Esophagus squamous epithelium (tissue), 5 donors: ENCODE data around the gene MINDY2. TPM values are rescaled to one million over a fixed set of nuclear protein-coding genes. Genes with fewer than 3 reads are reported as not detected.
A peak's percentile ranks its signal among the peaks of the same experiment; 100 is the strongest.
"Not testable (repeated sequence)": the region's sequence is repeated elsewhere in the genome, so short reads cannot be mapped to it uniquely, and the experiment has no call there.

Experiments
- DNase-seq: peaks from one replicate; lab custom pipeline; 2025; lab: John Stamatoyannopoulos, UW
- H3K27ac ChIP-seq, 4 donors: fragments of 200-600 bp; sonication (generic); one replicate each; pipeline ENCODE4 v1.5.1; 2016 to 2019; ENCODE audit warnings: mild to moderate bottlenecking in 1 of 4
- H3K27me3 ChIP-seq, 4 donors: fragments of 200-600 bp; sonication (generic); 1 replicate in 3 of 4; 2 replicates in 1 of 4; pipeline versions ENCODE4 v1.5.1 to v1.6.0; 2017 to 2021; ENCODE audit warnings: antibody characterized with exemption in 1 of 4
- H3K36me3 ChIP-seq, 3 donors: fragments of 200-600 bp; sonication (generic); one replicate each; pipeline ENCODE4 v1.5.1; 2016 to 2019
- H3K4me1 ChIP-seq, 3 donors: fragments of 200-600 bp; sonication (generic); one replicate each; pipeline ENCODE4 v1.5.1; 2017 to 2019
- H3K4me3 ChIP-seq, 4 donors: fragments of 200-600 bp; sonication (generic); 1 replicate in 3 of 4; 2 replicates in 1 of 4; pipeline ENCODE4 v1.5.1; 2016 to 2019; ENCODE audit warnings: mild to moderate bottlenecking in 2 of 4, moderate library complexity in 1 of 4
- H3K9me3 ChIP-seq, 3 donors: fragments of 200-600 bp; sonication (generic); one replicate each; pipeline ENCODE4 v1.5.1; 2016 to 2019
- POLR2A ChIP-seq, 4 donors: fragments of 450-650 bp; IDR thresholded peaks; one replicate each; pipeline ENCODE4 v1.6.1; 2017; ENCODE audit warnings: antibody characterized with exemption in 4 of 4, mild to moderate bottlenecking in 4 of 4, moderate library complexity in 3 of 4
- WGBS, 2 donors: methylation state at CpG; one replicate each; pipeline ENCODE4 v1.1.5; 2018; 5-methylcytosine and 5-hydroxymethylcytosine counted together
- intact Hi-C: fragments of 100-400 bp; cut with DNase I; formaldehyde crosslinking; loops from one replicate; pipeline ENCODE4 v1.15.0; 2022
- total RNA-seq, 4 donors: library from RNA; depleted of rRNA; stranded (reverse); fragments of >200 nt; gene quantifications; one replicate each; pipeline ENCODE4 v1.1.0, GENCODE V29; 2016
- TF ChIP-seq, protein P1 (sequence below), 6 experiments: fragments of 450-650 bp in 4 of 6; fragments of 200-600 bp in 2 of 6; sonication (generic) in 2 of 6; IDR thresholded peaks; one replicate each; pipeline ENCODE4 v1.5.1; 2016 to 2019; ENCODE audit warnings: antibody characterized with exemption in 6 of 6, mild to moderate bottlenecking in 4 of 6, moderate library complexity in 4 of 6
- donor health status: DM: yes; HTN: yes; CAD: no.

MINDY2 gene
- total RNA-seq, 4 donors from 2014 or later: 9.1 to 17.0 (median 13.9) TPM

- intact Hi-C loops: no loop called here
- Histone ChIP-seq H3K4me1 (no peaks in the 10 kb centered on the region), H3K9me3 (no peaks in the 10 kb centered on the region), H3K27ac (no peak overlapping the region), H3K4me3 (no peak overlapping the region), H3K36me3 (peaks cover 0 to 60% (median 3%) of the 10 kb centered on the region in 3 donors), H3K27me3 (no peaks in the 10 kb centered on the region)
- DNase-seq: no peak
- no peak for TF ChIP-seq POLR2A (IDR thresholded peaks at IDR 0.05)
- TF ChIP-seq, protein P1, sequence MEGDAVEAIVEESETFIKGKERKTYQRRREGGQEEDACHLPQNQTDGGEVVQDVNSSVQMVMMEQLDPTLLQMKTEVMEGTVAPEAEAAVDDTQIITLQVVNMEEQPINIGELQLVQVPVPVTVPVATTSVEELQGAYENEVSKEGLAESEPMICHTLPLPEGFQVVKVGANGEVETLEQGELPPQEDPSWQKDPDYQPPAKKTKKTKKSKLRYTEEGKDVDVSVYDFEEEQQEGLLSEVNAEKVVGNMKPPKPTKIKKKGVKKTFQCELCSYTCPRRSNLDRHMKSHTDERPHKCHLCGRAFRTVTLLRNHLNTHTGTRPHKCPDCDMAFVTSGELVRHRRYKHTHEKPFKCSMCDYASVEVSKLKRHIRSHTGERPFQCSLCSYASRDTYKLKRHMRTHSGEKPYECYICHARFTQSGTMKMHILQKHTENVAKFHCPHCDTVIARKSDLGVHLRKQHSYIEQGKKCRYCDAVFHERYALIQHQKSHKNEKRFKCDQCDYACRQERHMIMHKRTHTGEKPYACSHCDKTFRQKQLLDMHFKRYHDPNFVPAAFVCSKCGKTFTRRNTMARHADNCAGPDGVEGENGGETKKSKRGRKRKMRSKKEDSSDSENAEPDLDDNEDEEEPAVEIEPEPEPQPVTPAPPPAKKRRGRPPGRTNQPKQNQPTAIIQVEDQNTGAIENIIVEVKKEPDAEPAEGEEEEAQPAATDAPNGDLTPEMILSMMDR (IDR thresholded peaks at IDR 0.05): no peak
Measured at GRCh38 chr15:58856086-58856485, 85.0 kb downstream of the MINDY2 start.

DNA sequence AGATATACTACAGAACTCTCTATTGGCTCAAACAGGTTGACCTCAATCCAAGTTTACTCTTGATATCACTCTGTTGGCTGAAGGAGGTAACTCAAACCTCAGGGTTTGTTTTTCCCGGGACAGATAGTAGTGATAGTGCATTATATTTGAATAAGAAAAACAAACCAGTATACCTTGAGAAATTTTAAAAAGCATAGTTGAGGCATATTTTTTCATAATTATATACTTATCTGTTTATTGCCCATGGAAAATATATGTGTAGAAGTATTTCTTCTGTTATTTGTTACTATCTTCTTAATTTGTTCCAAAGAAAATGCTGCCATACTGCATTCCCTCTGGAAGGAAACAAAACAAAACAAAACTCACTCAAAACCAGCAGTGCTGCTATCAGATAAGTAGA is 85.5 kb downstream of the MINDY2 start:
- 64 to 74% methylated on average over 1 of the region's 1 CpG for WGBS, 2 donors
- DNase-seq, intact Hi-C loops: not testable (repeated sequence)

GRCh38 chr15:58862326-58862725 is 91.2 kb downstream of the MINDY2 start:
- 79 to 92% methylated on average over 2 of the region's 2 CpGs for WGBS, 2 donors
- H3K9me3 ChIP-seq: no peaks in the 10 kb centered on the region
- no peak overlapping the region for H3K27ac ChIP-seq
- intact Hi-C loops: no loop called here
- DNase-seq: no peak
- H3K36me3 ChIP-seq: peaks cover 0 to 6% (median 0%) of the 10 kb centered on the region in 3 donors
- peaks cover 0 to 11% (median 4%) of the 10 kb centered on the region in 3 donors for H3K4me1 ChIP-seq
- no peaks in the 10 kb centered on the region for H3K27me3 ChIP-seq
- TF ChIP-seq, protein P1 (IDR thresholded peaks at IDR 0.05): no peak
- TF ChIP-seq POLR2A (IDR thresholded peaks at IDR 0.05): no peak
- no peak overlapping the region for H3K4me3 ChIP-seq

More for the DNA sequence above, 85.5 kb downstream of the MINDY2 start:
- not testable (repeated sequence) for H3K4me3 ChIP-seq, H3K27me3 ChIP-seq, H3K9me3 ChIP-seq, H3K27ac ChIP-seq, H3K4me1 ChIP-seq
- H3K36me3 ChIP-seq: peaks cover 0 to 54% (median 3%) of the 10 kb centered on the region in 3 donors

DNA sequence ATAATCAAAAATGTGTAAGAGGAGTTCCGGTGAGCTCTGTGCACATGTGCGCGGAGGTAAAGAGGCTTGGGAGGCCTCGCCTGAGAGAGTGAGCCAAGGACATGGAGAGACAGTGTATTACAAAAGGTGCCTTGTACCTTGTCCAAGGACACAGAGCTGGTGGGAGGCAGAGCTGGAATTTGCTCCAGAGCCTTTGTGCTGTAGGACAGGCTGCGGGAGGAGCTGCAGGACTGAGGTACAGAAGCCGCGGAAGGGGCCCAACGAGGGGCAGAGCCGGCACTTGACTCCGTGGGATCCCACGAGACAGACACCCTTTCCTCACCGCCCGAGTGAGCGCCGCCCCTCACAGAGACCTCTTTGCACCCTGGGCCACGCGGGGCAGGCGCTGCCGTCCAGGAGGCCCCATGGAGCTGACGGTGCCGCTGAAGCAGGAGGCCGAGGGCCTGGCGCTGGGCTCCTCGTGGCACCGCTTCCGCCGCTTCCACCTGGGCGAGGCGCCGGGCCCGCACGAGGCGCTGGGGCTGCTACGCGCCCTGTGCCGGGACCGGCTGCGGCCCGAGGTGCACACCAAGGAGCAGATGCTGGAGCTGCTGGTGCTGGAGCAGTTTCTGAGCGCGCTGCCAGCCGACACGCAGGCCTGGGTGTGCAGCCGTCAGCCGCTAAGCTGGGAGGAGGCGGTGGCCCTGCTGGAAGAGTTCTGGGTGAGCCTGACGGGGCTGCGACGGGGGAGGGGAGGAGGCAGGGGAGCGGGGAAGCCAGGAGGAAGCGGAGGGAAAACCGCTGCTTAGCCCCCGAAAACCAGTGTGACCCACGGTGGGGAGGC is 93.7 kb downstream of the MINDY2 start:
- intact Hi-C loops: no loop called here
- no peaks in the 10 kb centered on the region for H3K9me3 ChIP-seq
- H3K27ac ChIP-seq: peak overlapping the region in 1 of 4 donors; percentile 29
- WGBS, 2 donors: 74 to 78% methylated on average over 7 to 11 of the region's 54 CpGs
- H3K36me3 ChIP-seq: no peaks in the 10 kb centered on the region
- H3K4me1 ChIP-seq: peaks cover 0 to 11% (median 4%) of the 10 kb centered on the region in 3 donors
- no peaks in the 10 kb centered on the region for H3K27me3 ChIP-seq
- no peak for DNase-seq
- peak overlapping the region; percentile 8 to 55 (median 30) for H3K4me3 ChIP-seq
- TF ChIP-seq, protein P1 (IDR thresholded peaks at IDR 0.05): no peak
- TF ChIP-seq POLR2A (IDR thresholded peaks at IDR 0.05): no peak

GRCh38 chr15:58865425-58865880 is 94.4 kb downstream of the MINDY2 start:
- intact Hi-C loops: no loop called here
- 68 to 69% methylated on average over 12 to 13 of the region's 15 CpGs for WGBS, 2 donors
- H3K27ac ChIP-seq: peak overlapping the region in 1 of 4 donors; percentile 29
- no peaks in the 10 kb centered on the region for H3K36me3 ChIP-seq
- TF ChIP-seq, protein P1 (IDR thresholded peaks at IDR 0.05): no peak
- TF ChIP-seq POLR2A (IDR thresholded peaks at IDR 0.05): no peak
- DNase-seq: no peak
- H3K9me3 ChIP-seq: no peaks in the 10 kb centered on the region
- no peaks in the 10 kb centered on the region for H3K27me3 ChIP-seq
- H3K4me1 ChIP-seq: peaks cover 0 to 11% (median 4%) of the 10 kb centered on the region in 3 donors
- peak overlapping the region in 3 of 4 donors; percentile 26 to 55 (median 34) for H3K4me3 ChIP-seq
